HG02798 (cell line): Measurements from ENCODE around the gene TTC7B.

ENCODE experiments used
- ATAC-seq: cut with Tn5 transposase; IDR thresholded peaks from one replicate; pipeline ENCODE4 v1.9.1; 2021; ENCODE audit warnings: mild to moderate bottlenecking; ENCODE audit not compliant: unreplicated experiment, poor library complexity

TTC7B gene

DNA sequence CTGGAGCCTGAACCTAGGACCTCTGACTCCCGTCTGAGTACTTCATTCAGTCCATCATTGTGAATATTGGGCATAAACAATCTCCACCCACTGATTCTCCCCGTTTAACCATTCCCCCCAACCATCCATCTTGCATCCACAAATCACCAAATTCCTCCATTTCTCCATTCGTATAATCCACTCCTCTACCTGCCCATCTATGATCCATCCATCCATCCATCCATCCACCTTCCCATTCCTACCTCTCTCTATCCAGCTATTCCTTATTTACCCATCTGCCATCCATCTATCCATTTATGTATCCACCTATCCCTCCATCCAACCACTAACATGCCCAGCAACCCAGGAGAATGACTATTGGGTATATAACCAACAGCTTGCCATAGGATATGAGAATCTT is 331.9 kb downstream of the TTC7B start:
- ATAC-seq, result no peak

- no peak for ATAC-seq
Measured at GRCh38 chr14:90483571-90483974, 332.7 kb downstream of the TTC7B start.

- ATAC-seq, result no peak
Measured at GRCh38 chr14:90483117-90483516, 333.1 kb downstream of the TTC7B start.

DNA sequence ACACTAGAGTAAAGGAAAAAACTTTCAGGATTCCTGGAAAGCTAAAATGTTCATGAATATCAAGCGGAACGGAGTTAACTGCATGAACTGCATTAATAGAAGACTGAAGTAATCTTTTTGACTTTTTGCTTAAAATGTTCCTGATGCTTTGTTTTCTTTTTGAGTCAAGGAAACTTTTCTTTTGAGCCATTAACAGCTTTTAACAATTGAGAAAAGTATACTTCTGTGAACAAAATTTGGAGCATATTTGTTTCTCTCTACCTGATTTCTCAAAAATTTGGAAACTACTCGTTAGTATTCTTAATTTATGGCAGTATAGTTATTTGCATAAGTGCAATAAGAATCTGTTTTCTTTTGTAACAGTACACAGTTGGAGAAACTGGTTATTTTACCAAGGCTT is 340.9 kb downstream of the TTC7B start:
- ATAC-seq, result no peak
